HG02759 (cell line): ENCODE results near the gene SP1.
"Not testable (repeated sequence)": the region's sequence is repeated elsewhere in the genome, so short reads cannot be mapped to it uniquely, and the experiment has no call there.

ENCODE experiments used
- ATAC-seq: cut with Tn5 transposase; IDR thresholded peaks from one replicate; pipeline ENCODE4 v1.9.1; 2021; ENCODE audit warnings: mild to moderate bottlenecking, moderate library complexity; ENCODE audit not compliant: unreplicated experiment

SP1 gene

DNA sequence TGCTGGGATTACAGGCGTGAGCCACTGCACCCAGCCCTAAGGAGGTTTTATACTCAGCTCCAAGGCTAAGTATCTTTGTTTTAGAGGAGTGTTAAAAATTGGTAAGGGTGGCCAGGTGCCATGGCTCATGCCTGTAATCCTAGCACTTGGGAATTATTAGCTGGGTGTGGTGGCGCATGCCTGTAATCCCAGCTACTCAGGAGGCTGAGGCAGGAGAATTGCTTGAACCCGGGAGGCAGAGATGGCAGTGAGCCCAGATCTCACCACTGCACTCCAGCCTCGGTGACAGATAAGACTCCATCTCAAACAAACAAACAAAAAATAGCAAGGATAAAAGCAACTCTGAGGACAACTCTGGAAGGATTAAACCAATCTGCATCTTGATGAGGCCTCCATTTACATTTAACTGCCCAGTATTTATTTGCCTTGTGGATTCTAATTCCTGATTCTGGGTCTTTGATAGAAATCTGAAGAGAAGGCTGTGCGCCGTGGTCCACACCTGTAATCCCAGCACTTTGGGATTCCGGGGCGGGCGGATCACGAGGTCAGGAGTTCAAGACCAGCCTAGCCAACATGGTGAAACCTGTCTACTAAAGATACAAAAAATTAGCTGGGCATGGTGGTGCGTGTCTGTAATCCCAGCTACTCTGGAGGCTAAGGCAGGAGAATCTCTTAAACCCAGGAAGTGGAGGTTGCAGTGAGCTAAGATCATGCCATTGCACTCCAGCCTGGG is 64.8 kb downstream of the SP1 start:
- ATAC-seq, result not testable (repeated sequence)

DNA sequence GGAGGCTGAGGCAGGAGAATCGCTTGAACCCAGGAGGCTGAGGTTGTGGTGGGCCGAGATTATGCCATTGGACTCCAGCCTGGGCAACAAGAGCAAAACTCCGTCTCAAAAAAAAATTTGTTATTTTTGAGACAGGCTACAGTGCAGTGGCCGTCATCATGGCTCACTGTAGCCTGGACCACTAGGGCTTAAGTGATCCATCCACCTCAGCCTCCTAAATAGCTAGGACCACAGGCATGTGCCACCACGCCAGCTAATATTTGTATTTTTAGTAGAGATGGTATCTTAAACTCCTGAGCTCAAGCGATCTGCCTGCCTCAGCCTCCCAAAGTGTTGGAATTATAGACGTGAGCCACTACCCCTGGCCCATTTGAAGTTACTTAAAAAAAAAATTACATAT is 71.0 kb downstream of the SP1 start:
- no peak for ATAC-seq

DNA sequence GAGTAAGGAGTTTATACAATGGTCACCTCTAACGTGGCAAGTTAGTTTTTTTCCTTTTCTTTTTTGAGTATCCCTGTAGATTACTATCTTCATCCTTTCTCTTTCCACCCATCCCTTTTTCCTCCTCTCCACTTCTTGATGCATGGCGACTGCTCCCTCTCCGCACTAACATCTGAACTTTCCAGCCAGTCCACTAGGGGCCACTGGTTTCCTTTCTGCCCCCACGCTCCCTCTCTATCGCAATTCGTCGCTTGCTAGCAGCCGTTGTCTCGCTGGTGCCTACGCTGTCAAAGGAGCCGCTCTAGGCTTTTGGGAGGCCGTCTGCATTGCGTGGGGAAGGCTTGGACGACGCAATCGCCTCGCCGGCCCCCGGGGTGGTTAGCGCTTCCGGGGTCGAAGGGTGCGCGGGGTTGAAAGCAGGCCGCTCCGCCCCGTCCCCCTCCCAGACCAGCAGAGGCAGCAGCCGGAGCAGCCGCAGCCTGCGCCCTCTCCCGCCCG is 71.7 kb downstream of the SP1 start, which contains the start of gene PCBP2:
PCBP2 (plus strand) TSS at position 442 of the 498 bp plus-strand sequence. CDS start 2,699 bp downstream, outside the sequence.
- peak; percentile 96 for ATAC-seq

DNA sequence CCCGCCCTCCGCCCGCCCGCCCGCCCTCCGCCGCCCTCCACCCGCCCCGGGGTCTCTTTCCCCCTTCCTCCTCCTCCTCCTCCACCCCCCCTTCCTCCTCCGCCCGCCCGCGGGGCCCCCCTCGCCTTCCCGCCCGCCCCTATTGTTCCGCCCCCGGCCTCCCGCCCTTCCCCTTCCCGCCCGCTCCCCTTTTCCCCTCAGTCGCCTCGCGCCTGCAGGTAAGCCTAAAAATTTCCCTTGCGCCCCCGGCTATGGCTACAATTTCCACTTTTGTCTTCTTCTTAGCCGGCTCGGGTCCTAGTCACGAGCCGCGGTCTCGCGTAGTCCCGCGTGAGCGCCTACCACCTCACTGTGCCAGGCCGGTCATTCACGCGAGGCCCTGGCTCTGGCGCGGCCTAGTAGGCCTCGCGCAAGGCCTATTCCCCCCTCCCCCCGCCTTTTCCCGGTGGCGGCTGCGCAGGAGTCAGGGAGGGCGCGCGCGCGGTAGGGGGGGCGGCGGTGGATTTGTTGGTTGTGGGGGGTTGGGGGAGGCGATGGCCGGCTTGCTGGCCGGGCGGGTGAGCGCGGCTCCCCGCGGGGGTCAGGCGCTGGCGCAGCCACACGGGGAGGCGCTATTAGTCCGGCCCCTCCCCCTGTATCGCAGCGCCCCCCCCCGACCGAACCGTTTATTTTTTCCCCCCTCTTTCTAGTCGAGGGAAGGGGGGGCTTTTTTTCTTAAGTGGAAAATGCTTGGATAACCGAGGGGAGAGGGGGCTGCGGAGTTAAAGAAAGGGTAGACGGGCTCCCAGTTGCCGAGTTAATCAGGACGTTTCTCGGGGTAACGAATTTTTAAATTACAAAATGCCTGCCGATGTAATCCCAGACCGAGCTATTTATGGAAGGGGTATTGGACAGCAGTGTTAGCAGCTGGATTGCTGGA is 72.4 kb downstream of the SP1 start:
- peak; percentile 28 for ATAC-seq

DNA sequence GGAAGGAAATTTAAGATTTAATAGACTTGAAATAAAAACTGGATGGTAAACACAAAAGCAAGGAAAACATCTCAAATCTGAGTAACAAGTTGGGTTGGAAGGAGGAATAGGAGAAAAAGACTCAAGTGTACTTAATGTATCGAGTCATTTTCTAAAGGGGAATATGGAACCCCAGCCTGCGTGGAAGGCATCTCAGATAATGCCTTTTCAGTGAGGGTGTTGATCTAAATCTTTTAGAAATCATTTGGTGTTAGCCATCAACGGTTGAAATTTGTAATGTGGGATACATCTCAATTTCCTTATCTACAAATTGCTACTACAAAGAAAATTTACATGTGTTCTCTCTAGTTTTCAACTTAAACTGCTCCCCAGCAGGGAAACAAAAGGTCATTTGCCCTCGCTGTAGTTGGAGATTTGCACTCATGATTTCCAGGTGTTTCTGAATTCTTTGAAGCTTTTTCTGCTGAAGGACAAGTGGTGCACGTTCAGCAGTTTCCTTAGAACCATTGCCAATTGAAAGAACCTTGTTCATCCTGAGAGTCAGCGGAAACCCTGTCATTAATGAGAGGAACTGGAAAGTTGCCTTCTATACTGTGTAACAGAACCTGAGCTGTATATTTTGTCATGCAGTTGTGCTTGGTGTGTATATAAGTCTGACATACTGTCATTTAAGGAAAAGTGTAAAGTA is 74.1 kb downstream of the SP1 start:
- no peak for ATAC-seq

DNA sequence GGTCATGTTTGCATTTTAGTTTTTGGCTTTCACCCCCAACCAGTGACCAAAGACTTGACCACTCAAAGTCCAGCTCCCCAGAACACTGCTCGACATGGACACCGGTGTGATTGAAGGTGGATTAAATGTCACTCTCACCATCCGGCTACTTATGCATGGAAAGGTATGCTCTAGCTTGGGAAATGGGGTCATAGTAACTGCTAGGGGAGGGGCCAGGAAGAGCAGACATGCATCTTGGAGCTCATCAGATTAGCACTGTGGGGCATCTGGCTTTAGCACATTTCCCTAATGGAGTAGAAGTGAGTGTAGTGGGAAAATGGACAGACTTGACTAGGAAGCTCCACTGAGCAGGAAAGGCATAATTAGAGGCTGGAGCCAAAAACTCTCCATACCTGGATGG is 74.7 kb downstream of the SP1 start:
- ATAC-seq, result no peak

DNA sequence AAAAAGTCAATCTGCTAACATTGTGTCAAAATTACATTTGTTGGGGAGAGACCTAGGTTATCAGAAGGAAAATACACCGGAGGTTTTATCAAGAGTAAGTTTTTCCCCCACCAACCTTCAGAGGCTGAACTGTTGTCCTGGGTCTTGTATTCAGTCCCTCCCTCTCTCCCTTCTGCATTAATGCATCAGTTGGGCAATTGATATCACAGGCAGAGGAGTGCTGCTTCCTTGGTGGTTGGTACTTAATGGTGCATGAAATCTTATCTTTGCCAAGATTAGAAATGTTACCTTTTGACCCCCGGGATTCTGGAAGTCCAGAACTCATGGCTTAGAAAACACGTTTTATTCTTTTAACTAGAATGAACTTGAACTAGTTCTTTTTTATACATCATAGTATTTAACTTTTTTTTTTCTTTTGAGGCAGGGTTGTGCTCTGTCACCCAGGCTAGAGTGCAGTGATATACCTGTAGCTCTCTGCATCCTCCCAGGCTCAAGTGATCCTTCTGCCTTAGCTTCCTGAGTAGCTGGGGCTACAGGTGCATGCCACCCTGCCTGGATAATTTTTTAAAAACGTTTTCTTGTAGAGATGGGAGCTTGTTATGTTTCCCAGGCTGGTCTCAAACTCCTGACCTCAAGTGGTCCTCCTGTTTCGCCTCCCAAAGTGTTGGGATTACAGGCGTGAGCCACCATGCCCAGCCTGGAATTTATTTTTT is 76.8 kb downstream of the SP1 start:
- no peak for ATAC-seq

DNA sequence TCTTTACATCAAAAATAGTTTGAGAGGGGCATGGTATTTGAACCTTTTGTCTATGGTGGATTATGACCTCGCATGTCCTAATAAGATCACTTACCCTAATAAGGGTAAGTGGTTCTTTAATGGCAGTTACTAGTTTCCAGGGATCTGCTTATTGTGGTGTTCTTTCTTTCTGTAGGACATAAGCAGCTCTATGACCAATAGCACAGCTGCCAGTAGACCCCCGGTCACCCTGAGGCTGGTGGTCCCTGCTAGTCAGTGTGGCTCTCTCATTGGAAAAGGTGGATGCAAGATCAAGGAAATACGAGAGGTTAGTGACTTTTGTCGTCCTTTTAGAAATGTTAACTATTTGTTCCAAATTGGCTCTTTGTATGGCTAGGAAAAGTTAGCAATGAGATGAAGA is 79.1 kb downstream of the SP1 start:
- ATAC-seq, result no peak

DNA sequence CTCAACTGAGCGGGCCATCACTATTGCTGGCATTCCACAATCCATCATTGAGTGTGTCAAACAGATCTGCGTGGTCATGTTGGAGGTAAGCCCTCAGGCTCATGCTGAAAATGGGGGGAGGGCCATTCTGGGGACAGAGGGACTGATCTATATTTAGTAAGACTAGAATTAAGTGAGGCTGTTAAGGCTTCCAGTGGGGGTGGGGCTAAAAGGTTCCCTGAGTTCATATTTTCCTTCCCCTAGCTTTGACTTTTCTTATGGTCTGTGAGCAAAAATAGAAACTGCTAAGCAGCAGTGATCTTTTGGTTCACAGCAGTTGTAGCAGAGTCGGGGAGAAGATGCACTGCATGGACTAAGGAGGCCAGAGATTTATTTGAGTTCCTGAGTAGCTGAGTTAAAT is 81.1 kb downstream of the SP1 start:
- no peak for ATAC-seq

DNA sequence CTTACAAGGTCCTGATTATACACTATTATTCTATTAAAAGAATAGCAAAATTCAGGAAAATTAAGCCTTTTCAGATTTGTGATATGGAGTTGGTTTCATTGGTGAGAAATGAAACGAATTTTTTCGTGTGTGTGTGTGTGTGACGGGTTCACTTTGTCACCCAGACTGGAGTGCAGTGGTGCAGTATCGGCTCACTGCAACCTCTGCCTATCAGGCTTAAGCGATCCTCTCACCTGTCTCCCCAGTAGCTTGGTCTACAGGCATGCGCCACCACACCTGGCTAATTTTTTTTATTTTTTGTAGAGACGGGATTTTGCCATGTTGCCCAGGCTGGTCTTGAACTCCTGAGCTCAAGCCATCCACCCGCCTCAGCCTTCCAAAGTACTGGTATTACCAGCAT is 81.6 kb downstream of the SP1 start:
- no peak for ATAC-seq

DNA sequence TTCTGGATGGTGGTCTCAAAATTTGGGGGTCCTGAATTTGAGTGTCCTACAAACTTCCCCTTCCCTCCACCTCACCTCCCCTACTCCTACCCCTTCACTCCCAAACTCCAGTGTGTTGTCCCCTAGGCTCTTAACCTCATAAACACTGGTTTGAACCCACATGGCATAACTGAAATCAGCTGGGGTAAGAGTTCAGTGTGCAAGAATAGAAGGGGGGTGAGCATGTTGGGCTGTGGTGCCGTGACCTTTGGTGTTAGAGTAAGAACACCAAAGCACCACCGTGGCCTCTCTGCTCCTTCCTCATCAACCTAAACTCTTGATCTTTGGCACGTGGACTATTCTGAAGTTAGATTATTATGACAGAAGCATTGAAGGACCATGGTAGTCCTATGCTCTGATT is 83.0 kb downstream of the SP1 start:
- ATAC-seq, result no peak

DNA sequence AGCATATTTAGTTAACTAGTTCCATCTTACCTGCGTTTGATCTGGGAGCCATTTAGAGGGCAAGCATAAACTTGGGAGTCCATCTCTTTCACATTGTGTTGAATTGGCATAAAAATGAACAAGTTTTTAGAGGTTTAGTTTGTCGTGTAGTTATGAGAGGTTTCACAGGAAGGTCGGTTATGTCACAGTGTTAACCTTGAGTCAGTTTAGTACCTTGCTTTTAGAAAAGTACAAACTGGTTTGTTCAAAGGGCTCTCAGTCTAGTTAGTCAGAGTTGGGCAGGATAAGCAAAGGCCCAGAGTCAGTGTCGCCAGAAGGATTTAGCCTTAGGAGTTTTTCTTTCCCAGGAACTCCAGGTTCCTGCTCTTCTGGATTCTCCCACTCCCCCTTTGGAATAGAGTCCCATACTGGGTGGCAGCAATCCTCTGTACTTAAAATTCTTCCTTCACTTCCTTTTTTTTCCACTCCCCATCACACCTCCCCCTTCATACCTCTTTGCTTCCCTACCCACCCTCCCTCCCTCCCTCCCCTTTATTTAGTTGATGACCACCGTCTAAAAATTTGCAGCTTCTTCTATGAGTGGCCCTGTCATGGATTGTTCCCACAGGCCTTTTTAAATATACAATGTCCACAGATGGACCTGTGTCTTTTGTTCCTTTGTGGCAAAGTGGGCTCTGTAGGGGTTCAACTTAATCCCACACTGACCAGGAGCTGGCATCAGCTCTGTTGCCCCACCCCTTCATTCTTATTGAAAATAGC is 84.0 kb downstream of the SP1 start:
- no peak for ATAC-seq

DNA sequence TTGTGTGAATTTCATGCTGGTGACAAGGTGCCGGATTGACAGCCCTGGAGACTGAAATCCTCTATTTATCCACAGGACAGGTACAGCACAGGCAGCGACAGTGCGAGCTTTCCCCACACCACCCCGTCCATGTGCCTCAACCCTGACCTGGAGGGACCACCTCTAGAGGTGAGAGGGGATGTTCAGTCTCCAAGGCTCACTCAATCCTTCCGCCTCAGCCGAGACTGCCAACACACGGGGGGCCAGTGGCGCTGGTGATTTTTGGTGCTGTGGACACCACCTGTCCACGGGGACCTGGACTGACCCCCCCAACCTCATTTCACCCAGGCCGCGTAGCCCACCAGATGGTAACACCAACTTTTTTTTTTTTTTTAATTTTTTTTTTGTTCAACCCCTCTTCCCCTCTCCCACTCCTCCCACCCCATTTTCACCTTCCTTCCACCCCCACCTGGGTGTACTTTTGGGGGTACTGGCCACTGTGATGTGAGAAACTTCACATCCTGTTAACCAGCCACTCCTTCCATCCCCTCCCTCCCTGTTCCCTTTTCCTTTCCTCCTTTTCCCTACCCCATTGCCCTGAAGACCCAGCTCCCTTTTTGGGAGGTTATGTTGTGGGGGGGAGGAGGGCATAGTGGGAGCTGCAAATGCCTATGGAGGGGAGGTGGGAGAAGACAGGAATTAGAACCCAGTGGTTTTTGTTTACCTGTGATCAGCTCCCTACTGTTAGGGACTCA is 84.9 kb downstream of the SP1 start:
- no peak for ATAC-seq

DNA sequence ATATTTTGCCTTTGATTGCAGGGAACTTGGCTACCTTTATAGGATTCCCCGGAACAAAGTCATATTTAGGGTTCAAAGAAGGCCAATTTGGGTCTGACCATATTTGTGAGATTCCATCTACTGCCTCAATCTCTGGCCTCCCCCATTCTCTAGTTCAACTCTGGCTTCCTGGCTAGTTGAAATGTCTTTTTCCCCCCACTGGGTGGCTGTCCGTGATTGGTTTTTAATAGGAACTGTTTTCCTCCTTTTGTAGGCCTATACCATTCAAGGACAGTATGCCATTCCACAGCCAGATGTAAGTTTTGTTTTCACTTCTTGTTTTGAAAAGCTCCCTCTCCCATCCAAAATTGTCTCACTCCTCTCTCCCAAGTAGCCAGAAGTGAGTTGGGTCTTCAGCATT is 85.7 kb downstream of the SP1 start:
- no peak for ATAC-seq
